SJCRH30 (cell line): ENCODE data around the gene PHIP. TPM values are rescaled to one million over a fixed set of nuclear protein-coding genes. Genes with fewer than 3 reads are reported as not detected.

ENCODE experiments used
- DNase-seq, 2 experiments: peaks; one replicate each; pipeline ENCODE4 v3.0.0-alpha.2; 2015 to 2020
- H3K27ac ChIP-seq: fragments of 250-450 bp; sonication (Bioruptor Pico); 2 replicates; pipeline ENCODE4 v1.5.1; 2020; ENCODE audit warnings: mild to moderate bottlenecking, moderate library complexity
- H3K27me3 ChIP-seq: fragments of 250-450 bp; sonication (Bioruptor Pico); 2 replicates; pipeline ENCODE4 v1.5.1; 2020; ENCODE audit warnings: mild to moderate bottlenecking, moderate library complexity
- H3K36me3 ChIP-seq: fragments of 250-450 bp; sonication (Bioruptor Pico); 2 replicates; pipeline ENCODE4 v1.5.1; 2020; ENCODE audit warnings: mild to moderate bottlenecking, moderate library complexity
- H3K4me1 ChIP-seq: fragments of 250-450 bp; sonication (Bioruptor Pico); 2 replicates; pipeline ENCODE4 v1.5.1; 2020; ENCODE audit warnings: mild to moderate bottlenecking, moderate library complexity
- H3K4me3 ChIP-seq: fragments of 250-450 bp; sonication (Bioruptor Pico); 2 replicates; pipeline ENCODE4 v1.5.1; 2020; ENCODE audit warnings: mild to moderate bottlenecking, moderate library complexity
- H3K9me3 ChIP-seq: fragments of 250-450 bp; sonication (Bioruptor Pico); replicated peaks from 2 replicates; pipeline ENCODE4 v1.5.1; 2020; ENCODE audit warnings: mild to moderate bottlenecking, moderate library complexity
- total RNA-seq: library from RNA; depleted of rRNA; stranded (reverse); fragments of >200 nt; shearing (Covaris generic); gene quantifications from 2 replicates; pipeline ENCODE4 v1.2.3, GENCODE V29; 2014

The PHIP gene
- total RNA-seq, 1 experiment from 2014 or later: 51.3 TPM

- Histone ChIP-seq H3K27me3 (no peaks in the 10 kb centered on the region), H3K4me1 (no peaks in the 10 kb centered on the region), H3K36me3 (peaks cover 66% of the 10 kb centered on the region), H3K9me3 (no peaks in the 10 kb centered on the region), H3K27ac (no peak overlapping the region), H3K4me3 (no peak overlapping the region)
- no peak for DNase-seq
Observed at GRCh38 chr6:79009819-79010218, 68.2 kb downstream of the PHIP start.

GRCh38 chr6:79005497-79005896, 72.6 kb downstream of the PHIP start:
- Histone ChIP-seq H3K36me3 (peaks cover 71% of the 10 kb centered on the region), H3K27me3 (no peaks in the 10 kb centered on the region), H3K4me3 (no peak overlapping the region), H3K4me1 (no peaks in the 10 kb centered on the region), H3K9me3 (no peaks in the 10 kb centered on the region), H3K27ac (no peak overlapping the region)
- no peak for DNase-seq

GRCh38 chr6:79005024-79005423, 73.0 kb downstream of the PHIP start:
- Histone ChIP-seq H3K27me3 (no peaks in the 10 kb centered on the region), H3K9me3 (no peaks in the 10 kb centered on the region), H3K4me1 (no peaks in the 10 kb centered on the region), H3K27ac (no peak overlapping the region), H3K4me3 (no peak overlapping the region), H3K36me3 (peaks cover 75% of the 10 kb centered on the region)
- no peak for DNase-seq

- peaks cover 79% of the 10 kb centered on the region for H3K36me3 ChIP-seq
Observed at GRCh38 chr6:79004239-79004638, 73.8 kb downstream of the PHIP start.

GRCh38 chr6:79001415-79001814, 76.6 kb downstream of the PHIP start:
- H3K36me3 ChIP-seq: peaks cover 91% of the 10 kb centered on the region

More at GRCh38 chr6:79004239-79004638, 73.8 kb downstream of the PHIP start:
- Histone ChIP-seq H3K9me3 (no peaks in the 10 kb centered on the region), H3K27me3 (no peaks in the 10 kb centered on the region), H3K27ac (no peak overlapping the region), H3K4me1 (no peaks in the 10 kb centered on the region), H3K4me3 (no peak overlapping the region)
- no peak for DNase-seq

GRCh38 chr6:78999737-79000136, 78.3 kb downstream of the PHIP start:
- 0 out of 2 replicates have a peak, but pooled peaks cover 5% of the 10 kb centered on the region for H3K4me1 ChIP-seq
- DNase-seq: no peak
- H3K27me3 ChIP-seq: no peaks in the 10 kb centered on the region
- H3K4me3 ChIP-seq: no peak overlapping the region
- H3K9me3 ChIP-seq: no peaks in the 10 kb centered on the region
- no peak overlapping the region for H3K27ac ChIP-seq
- H3K36me3 ChIP-seq: peaks cover 97% of the 10 kb centered on the region

More at GRCh38 chr6:79001415-79001814, 76.6 kb downstream of the PHIP start:
- no peak for DNase-seq
- H3K27ac ChIP-seq: no peak overlapping the region
- no peaks in the 10 kb centered on the region for H3K9me3 ChIP-seq
- no peak overlapping the region for H3K4me3 ChIP-seq
- H3K4me1 ChIP-seq: no peaks in the 10 kb centered on the region
- no peaks in the 10 kb centered on the region for H3K27me3 ChIP-seq

- no peak overlapping the region for H3K4me3 ChIP-seq
- H3K4me1 ChIP-seq: 0 out of 2 replicates have a peak, but pooled peaks cover 5% of the 10 kb centered on the region
- H3K27me3 ChIP-seq: no peaks in the 10 kb centered on the region
- H3K36me3 ChIP-seq: peaks cover 94% of the 10 kb centered on the region
- no peaks in the 10 kb centered on the region for H3K9me3 ChIP-seq
- DNase-seq: no peak
- H3K27ac ChIP-seq: peak overlapping the region; percentile 15
Observed at GRCh38 chr6:78995946-78996345, 82.1 kb downstream of the PHIP start.

GRCh38 chr6:78995346-78995745, 82.7 kb downstream of the PHIP start:
- DNase-seq: no peak
- peak overlapping the region; percentile 15 for H3K27ac ChIP-seq
- no peaks in the 10 kb centered on the region for H3K27me3 ChIP-seq
- peaks cover 94% of the 10 kb centered on the region for H3K36me3 ChIP-seq
- H3K9me3 ChIP-seq: no peaks in the 10 kb centered on the region
- H3K4me3 ChIP-seq: no peak overlapping the region
- H3K4me1 ChIP-seq: 0 out of 2 replicates have a peak, but pooled peaks cover 5% of the 10 kb centered on the region

- Histone ChIP-seq H3K36me3 (peaks cover 92% of the 10 kb centered on the region), H3K9me3 (no peaks in the 10 kb centered on the region)
Observed at GRCh38 chr6:78993955-78994354, 84.1 kb downstream of the PHIP start.

GRCh38 chr6:78989191-78989590, 88.9 kb downstream of the PHIP start:
- H3K27me3 ChIP-seq: no peaks in the 10 kb centered on the region
- no peak overlapping the region for H3K27ac ChIP-seq
- H3K9me3 ChIP-seq: no peaks in the 10 kb centered on the region
- DNase-seq: no peak
- no peak overlapping the region for H3K4me3 ChIP-seq
- H3K36me3 ChIP-seq: peaks cover 89% of the 10 kb centered on the region
- no peaks in the 10 kb centered on the region for H3K4me1 ChIP-seq

More at GRCh38 chr6:78993955-78994354, 84.1 kb downstream of the PHIP start:
- Histone ChIP-seq H3K4me3 (no peak overlapping the region), H3K4me1 (0 out of 2 replicates have a peak, but pooled peaks cover 5% of the 10 kb centered on the region), H3K27me3 (no peaks in the 10 kb centered on the region), H3K27ac (no peak overlapping the region)
- no peak for DNase-seq

GRCh38 chr6:78986161-78986560, 91.9 kb downstream of the PHIP start:
- H3K36me3 ChIP-seq: peaks cover 91% of the 10 kb centered on the region
- H3K4me3 ChIP-seq: no peak overlapping the region
- DNase-seq: no peak
- no peaks in the 10 kb centered on the region for H3K4me1 ChIP-seq
- H3K9me3 ChIP-seq: no peaks in the 10 kb centered on the region
- H3K27me3 ChIP-seq: no peaks in the 10 kb centered on the region
- H3K27ac ChIP-seq: no peak overlapping the region

- peaks cover 91% of the 10 kb centered on the region for H3K36me3 ChIP-seq
Observed at GRCh38 chr6:78984225-78984950, 93.7 kb downstream of the PHIP start.

GRCh38 chr6:78967191-78967590, 110.9 kb downstream of the PHIP start:
- no peaks in the 10 kb centered on the region for H3K27me3 ChIP-seq
- H3K9me3 ChIP-seq: no peaks in the 10 kb centered on the region
- peaks cover 72% of the 10 kb centered on the region for H3K36me3 ChIP-seq
- no peak overlapping the region for H3K27ac ChIP-seq
- H3K4me1 ChIP-seq: no peaks in the 10 kb centered on the region
- no peak for DNase-seq
- no peak overlapping the region for H3K4me3 ChIP-seq

More at GRCh38 chr6:78984225-78984950, 93.7 kb downstream of the PHIP start:
- no peaks in the 10 kb centered on the region for H3K27me3 ChIP-seq
- no peaks in the 10 kb centered on the region for H3K4me1 ChIP-seq
- no peaks in the 10 kb centered on the region for H3K9me3 ChIP-seq
- H3K27ac ChIP-seq: no peak overlapping the region
- no peak for DNase-seq
- no peak overlapping the region for H3K4me3 ChIP-seq

- H3K4me1 ChIP-seq: no peaks in the 10 kb centered on the region
- H3K27me3 ChIP-seq: no peaks in the 10 kb centered on the region
- H3K27ac ChIP-seq: no peak overlapping the region
- H3K4me3 ChIP-seq: no peak overlapping the region
- H3K36me3 ChIP-seq: peaks cover 78% of the 10 kb centered on the region
- H3K9me3 ChIP-seq: no peaks in the 10 kb centered on the region
- DNase-seq: no peak
Observed at GRCh38 chr6:78966542-78966941, 111.5 kb downstream of the PHIP start.

GRCh38 chr6:78962448-78962847, 115.6 kb downstream of the PHIP start:
- H3K4me1 ChIP-seq: no peaks in the 10 kb centered on the region
- no peak overlapping the region for H3K27ac ChIP-seq
- H3K9me3 ChIP-seq: no peaks in the 10 kb centered on the region
- no peaks in the 10 kb centered on the region for H3K27me3 ChIP-seq
- DNase-seq: no peak
- peaks cover 87% of the 10 kb centered on the region for H3K36me3 ChIP-seq
- no peak overlapping the region for H3K4me3 ChIP-seq

- Histone ChIP-seq H3K27ac (no peak overlapping the region), H3K27me3 (no peaks in the 10 kb centered on the region), H3K4me3 (no peak overlapping the region), H3K9me3 (no peaks in the 10 kb centered on the region), H3K36me3 (peaks cover 94% of the 10 kb centered on the region), H3K4me1 (no peaks in the 10 kb centered on the region)
- no peak for DNase-seq
Observed at GRCh38 chr6:78954740-78955139, 123.3 kb downstream of the PHIP start.
